Activated CD4-positive, CD25-positive, alpha-beta regulatory T cell treated with anti-CD3 and anti-CD28 coated beads, Interleukin-2, amount 50 U/mL, for 16 hours (primary cell): ENCODE results near the gene ENG.

Experiments
- DNase-seq: peaks from one replicate; pipeline ENCODE4 v3.0.0-alpha.2; 2020; ENCODE audit warnings: low read depth, low spot score

Gene ENG

GRCh38 chr9:127814619-127815511, 39.6 kb downstream of the ENG start:
- DNase-seq, result no peak

GRCh38 chr9:127813686-127814226, 40.7 kb downstream of the ENG start:
- DNase-seq, result no peak

- no peak for DNase-seq
Measured at GRCh38 chr9:127812936-127813675, 41.4 kb downstream of the ENG start.

- no peak for DNase-seq
Measured at GRCh38 chr9:127812011-127812410, 42.4 kb downstream of the ENG start.

GRCh38 chr9:127810378-127811187, 43.9 kb downstream of the ENG start:
- no peak for DNase-seq

GRCh38 chr9:127809540-127810377, 44.7 kb downstream of the ENG start:
- no peak for DNase-seq

- DNase-seq, result no peak
Measured at GRCh38 chr9:127809002-127809539, 45.4 kb downstream of the ENG start.

- no peak for DNase-seq
Measured at GRCh38 chr9:127808347-127809001, 46.0 kb downstream of the ENG start.

- no peak for DNase-seq
Measured at GRCh38 chr9:127806871-127807270, 47.6 kb downstream of the ENG start.

- DNase-seq, result no peak
Measured at GRCh38 chr9:127805620-127806019, 48.8 kb downstream of the ENG start.

GRCh38 chr9:127803507-127804352, 50.7 kb downstream of the ENG start:
- no peak for DNase-seq

- DNase-seq, result peak; percentile 62
Measured at GRCh38 chr9:127802576-127803443, 51.6 kb downstream of the ENG start, which contains the start of gene FPGS. Gene FPGS, plus strand, starts transcription at chr9:127802882. Its CDS starts 43 bp downstream, at chr9:127802925.

GRCh38 chr9:127801955-127802575, 52.4 kb downstream of the ENG start:
- DNase-seq, result no peak

- DNase-seq, result no peak
Measured at GRCh38 chr9:127796852-127797370, 57.5 kb downstream of the ENG start.

GRCh38 chr9:127796225-127796813, 58.1 kb downstream of the ENG start:
- no peak for DNase-seq

- no peak for DNase-seq
Measured at GRCh38 chr9:127794001-127794791, 60.3 kb downstream of the ENG start.
